RWPE1 (cell line): Measurements from ENCODE around the gene CFHR2.
"Not testable (repeated sequence)": the region's sequence is repeated elsewhere in the genome, so short reads cannot be mapped to it uniquely, and the experiment has no call there.

Experiments used
- CTCF ChIA-PET: fragments of 350-600 bp; sonication (Branson Sonifier 250); formaldehyde crosslinking; extraction: SDS; loops from one replicate; lab custom pipeline; 2021; lab: Yijun Ruan, JAX
- POLR2A ChIA-PET: fragments of 400-600 bp; formaldehyde crosslinking; extraction: SDS; loops from one replicate; lab custom pipeline; 2020; ENCODE audit warnings: antibody characterized with exemption; ENCODE audit not compliant: low non-redundant PET; lab: Yijun Ruan, JAX
- DNase-seq: peaks from one replicate; pipeline ENCODE4 v3.0.0; 2012; ENCODE audit warnings: low spot score
- H3K27ac ChIP-seq: fragments of 450-650 bp; 2 replicates; pipeline ENCODE4 v1.5.1; 2017
- TF ChIP-seq, protein P1 (sequence below): fragments of 450-650 bp; conservative IDR thresholded peaks from 2 replicates; pipeline ENCODE4 v1.5.1; 2017; ENCODE audit warnings: low read depth, mild to moderate bottlenecking

Gene CFHR2

GRCh38 chr1:196943568-196943967, at the start of gene CFHR2:
Gene CFHR2 (plus strand): TSS chr1:196943738. CDS start chr1:196943881, 143 bp downstream.
- DNase-seq, POLR2A ChIA-PET, H3K27ac ChIP-seq: not testable (repeated sequence)
- CTCF ChIA-PET, result interaction anchor here (0.7 kb wide), 1 partner anchor 202 kb away, joined by 3 read pairs; no protein-coding TSS in a partner anchor

- no peak overlapping the region for H3K27ac ChIP-seq
- ChIA-PET POLR2A (no interaction called here), CTCF (interaction anchor here (0.6 kb wide), 1 partner anchor 328 kb away, joined by 5 read pairs; no protein-coding TSS in a partner anchor)
- DNase-seq, result no peak
- TF ChIP-seq, protein P1, sequence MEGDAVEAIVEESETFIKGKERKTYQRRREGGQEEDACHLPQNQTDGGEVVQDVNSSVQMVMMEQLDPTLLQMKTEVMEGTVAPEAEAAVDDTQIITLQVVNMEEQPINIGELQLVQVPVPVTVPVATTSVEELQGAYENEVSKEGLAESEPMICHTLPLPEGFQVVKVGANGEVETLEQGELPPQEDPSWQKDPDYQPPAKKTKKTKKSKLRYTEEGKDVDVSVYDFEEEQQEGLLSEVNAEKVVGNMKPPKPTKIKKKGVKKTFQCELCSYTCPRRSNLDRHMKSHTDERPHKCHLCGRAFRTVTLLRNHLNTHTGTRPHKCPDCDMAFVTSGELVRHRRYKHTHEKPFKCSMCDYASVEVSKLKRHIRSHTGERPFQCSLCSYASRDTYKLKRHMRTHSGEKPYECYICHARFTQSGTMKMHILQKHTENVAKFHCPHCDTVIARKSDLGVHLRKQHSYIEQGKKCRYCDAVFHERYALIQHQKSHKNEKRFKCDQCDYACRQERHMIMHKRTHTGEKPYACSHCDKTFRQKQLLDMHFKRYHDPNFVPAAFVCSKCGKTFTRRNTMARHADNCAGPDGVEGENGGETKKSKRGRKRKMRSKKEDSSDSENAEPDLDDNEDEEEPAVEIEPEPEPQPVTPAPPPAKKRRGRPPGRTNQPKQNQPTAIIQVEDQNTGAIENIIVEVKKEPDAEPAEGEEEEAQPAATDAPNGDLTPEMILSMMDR, result no peak
Observed at GRCh38 chr1:196896355-196896754, 47.2 kb upstream of the CFHR2 start.

DNA sequence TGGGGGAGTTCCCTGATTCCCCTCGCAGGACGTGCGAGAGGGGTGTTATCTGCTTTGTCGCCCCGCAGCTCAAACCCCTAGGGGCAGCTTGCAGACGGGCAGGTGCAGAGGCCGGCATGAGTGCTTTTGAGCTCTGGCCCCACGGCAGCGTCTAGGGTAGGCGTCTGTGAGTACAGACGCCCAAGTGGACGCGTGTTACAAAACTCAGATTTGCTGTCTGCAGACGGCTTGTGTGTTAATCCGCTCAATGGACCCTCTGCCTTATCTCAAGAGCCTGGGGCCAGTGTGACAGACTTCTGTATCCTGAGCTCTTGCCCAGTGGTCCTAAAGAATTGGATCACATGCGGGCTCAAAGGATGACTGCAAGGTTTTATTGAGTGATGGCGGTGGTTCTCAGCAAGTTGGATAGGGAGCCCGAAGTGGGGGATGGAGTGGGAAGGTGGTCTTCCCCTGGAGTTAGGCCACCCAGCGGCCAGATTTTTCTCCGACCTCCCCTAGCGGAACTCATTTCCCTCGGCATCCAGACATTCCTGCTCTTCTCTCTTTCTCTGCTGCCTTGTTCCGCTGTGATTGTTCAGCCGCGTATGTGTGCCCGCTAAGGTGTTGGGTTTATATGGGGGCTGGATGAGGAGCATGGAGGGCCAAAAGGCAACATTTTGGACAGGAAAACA, 46.2 kb upstream of the CFHR2 start:
- POLR2A ChIA-PET, result no interaction called here
- no peak for DNase-seq
- no peak overlapping the region for H3K27ac ChIP-seq
- TF ChIP-seq, protein P1, result no peak
- CTCF ChIA-PET, result interaction anchor here (0.5 to 0.6 kb wide), 2 partner anchors 18 to 327 kb away, joined by 3 to 5 read pairs; no protein-coding TSS in a partner anchor

DNA sequence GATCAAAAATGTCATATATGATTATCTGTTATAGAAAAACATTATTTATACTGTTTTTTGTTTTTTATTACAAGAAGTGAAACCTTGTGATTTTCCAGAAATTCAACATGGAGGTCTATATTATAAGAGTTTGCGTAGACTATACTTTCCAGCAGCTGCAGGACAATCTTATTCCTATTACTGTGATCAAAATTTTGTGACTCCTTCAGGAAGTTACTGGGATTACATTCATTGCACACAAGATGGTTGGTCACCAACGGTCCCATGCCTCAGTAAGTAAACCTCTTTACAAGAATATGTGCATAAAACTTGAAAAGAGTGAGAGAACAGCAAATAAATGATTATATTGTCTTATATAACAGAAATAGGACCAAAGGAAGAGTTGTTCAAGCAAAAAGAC, 41.2 kb upstream of the CFHR2 start:
- no peak overlapping the region for H3K27ac ChIP-seq
- DNase-seq, result no peak
- ChIA-PET POLR2A (no interaction called here), CTCF (interaction anchor here (0.6 to 0.7 kb wide), 2 partner anchors 33 to 107 kb away, joined by 3 to 5 read pairs; no protein-coding TSS in a partner anchor)
- TF ChIP-seq, protein P1, result no peak

GRCh38 chr1:196910215-196910614, 33.3 kb upstream of the CFHR2 start:
- ChIA-PET POLR2A (no interaction called here), CTCF (no interaction called here)
- no peak for DNase-seq
- no peak overlapping the region for H3K27ac ChIP-seq
- TF ChIP-seq, protein P1, result no peak

- CTCF ChIA-PET, H3K27ac ChIP-seq, POLR2A ChIA-PET, DNase-seq: not testable (repeated sequence)
Observed at GRCh38 chr1:196912283-196912682, 31.3 kb upstream of the CFHR2 start.

DNA sequence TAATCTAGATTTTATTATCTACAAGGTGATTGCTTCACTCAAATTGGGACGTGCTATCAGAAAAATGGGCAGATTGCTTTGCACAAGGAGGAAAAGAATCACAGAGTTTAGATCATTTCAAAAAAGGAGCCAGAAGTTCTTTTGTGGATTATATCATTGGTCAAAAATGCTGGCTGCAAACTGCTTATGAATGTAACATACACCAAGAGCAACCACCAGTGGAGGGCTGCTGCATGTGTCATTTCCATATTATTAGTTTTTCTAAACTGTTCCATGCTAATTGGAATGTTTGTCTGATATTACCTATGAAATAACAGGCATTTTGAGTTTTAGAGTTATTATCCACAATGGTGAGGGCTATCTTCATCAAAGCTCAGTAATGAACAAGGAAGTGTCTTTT, 16.7 kb upstream of the CFHR2 start:
- CTCF ChIA-PET, DNase-seq, H3K27ac ChIP-seq, POLR2A ChIA-PET: not testable (repeated sequence)

GRCh38 chr1:196932853-196933252, 10.7 kb upstream of the CFHR2 start:
- DNase-seq, POLR2A ChIA-PET, CTCF ChIA-PET: not testable (repeated sequence)

More at GRCh38 chr1:196932853-196933252, 10.7 kb upstream of the CFHR2 start:
- not testable (repeated sequence) for H3K27ac ChIP-seq
